A549 (cell line): ENCODE data around the gene ERI2. TPM values are rescaled to one million over a fixed set of nuclear protein-coding genes. Genes with fewer than 3 reads are reported as not detected.

Experiments
- ATAC-seq, 2 experiments: fragments of 200-7000 bp in 1 of 2; fragments of >200 bp in 1 of 2; cut with Nextera tagmentation in 1 of 2; cut with Tn5 transposase in 1 of 2; 3 replicates each; pipeline versions ENCODE4 v1.8.0 to v1.9.1; 2018 to 2020; ENCODE audit warnings: mild to moderate bottlenecking in 1 of 2, moderate library complexity in 1 of 2
- CTCF ChIA-PET: fragments of 300-600 bp; sonication (Branson Sonifier 250); formaldehyde crosslinking; extraction: SDS; loops from one replicate; lab custom pipeline; 2021; ENCODE audit warnings: antibody characterized with exemption, inconsistent platforms; lab: Yijun Ruan, JAX
- POLR2A ChIA-PET: fragments of 350-600 bp; formaldehyde crosslinking; extraction: SDS; loops from one replicate; lab custom pipeline; 2021; ENCODE audit warnings: antibody characterized with exemption, inconsistent platforms; lab: Yijun Ruan, JAX
- DNase-seq, 2 experiments: peaks; one replicate each; pipeline versions ENCODE4 v3.0.0 to v3.0.0-alpha.2; 2011 to 2016; ENCODE audit warnings: low read depth in 1 of 2, low spot score in 1 of 2
- FAIRE-seq: peaks from 2 replicates; lab custom pipeline; 2011; peaks lifted over from hg19 to GRCh38; lab: Jason Lieb, UNC
- H3K27ac ChIP-seq, 2 experiments: fragments of >200 bp; sonication (Bioruptor Twin); formaldehyde crosslinking; 3 replicates each; pipeline ENCODE4 v1.5.1; 2016 to 2017
- H3K4me1 ChIP-seq: fragments of >200 bp; sonication (Bioruptor Twin); formaldehyde crosslinking; 3 replicates; pipeline ENCODE4 v1.6.1; 2016
- H3K4me2 ChIP-seq: fragments of >200 bp; sonication (Bioruptor Twin); formaldehyde crosslinking; 3 replicates; pipeline ENCODE4 v1.6.1; 2016
- H3K4me3 ChIP-seq: fragments of >200 bp; sonication (Bioruptor Twin); formaldehyde crosslinking; 3 replicates; pipeline ENCODE4 v1.5.1; 2016
- H3K9me3 ChIP-seq: fragments of >200 bp; sonication (Bioruptor Twin); formaldehyde crosslinking; 3 replicates; pipeline ENCODE4 v1.6.1; 2016
- CHD2 ChIP-seq: fragments of 150-350 bp; IDR thresholded peaks from 2 replicates; pipeline ENCODE4 v1.6.1; 2014; ENCODE audit warnings: low read length; ENCODE audit not compliant: partially characterized antibody
- CHD4 ChIP-seq: fragments of 200-600 bp; sonication (generic); IDR thresholded peaks from 2 replicates; pipeline ENCODE4 v1.6.1; 2016; ENCODE audit warnings: antibody characterized with exemption, mild to moderate bottlenecking, borderline replicate concordance
- EHF ChIP-seq: fragments of 250-450 bp; sonication (Bioruptor Pico); IDR thresholded peaks from 2 replicates; pipeline ENCODE4 v1.5.0; 2020; ENCODE audit warnings: mild to moderate bottlenecking
- EHMT2 ChIP-seq: fragments of 200-600 bp; sonication (generic); IDR thresholded peaks from 2 replicates; pipeline ENCODE4 v1.6.1; 2016; ENCODE audit warnings: antibody characterized with exemption, low read depth, mild to moderate bottlenecking, moderate library complexity
- FOSL2 ChIP-seq, 2 experiments: fragments of 450-650 bp in 1 of 2; fragments of >200 bp in 1 of 2; sonication (Bioruptor Twin) in 1 of 2; formaldehyde crosslinking; IDR thresholded peaks; 2 replicates each; pipeline versions ENCODE4 v1.5.0 to v1.6.1; 2016 to 2020; ENCODE audit warnings: mild to moderate bottlenecking in 1 of 2, moderate library complexity in 1 of 2
- HDAC2 ChIP-seq: fragments of 200-600 bp; sonication (generic); IDR thresholded peaks from 2 replicates; pipeline ENCODE4 v1.6.1; 2016
- JUN ChIP-seq, 2 experiments: fragments of >200 bp; sonication (Bioruptor Twin); formaldehyde crosslinking; IDR thresholded peaks; 2 replicates in 1 of 2; 3 replicates in 1 of 2; pipeline ENCODE4 v1.6.1; 2016 to 2017
- KDM1A ChIP-seq: fragments of 200-600 bp; sonication (generic); IDR thresholded peaks from 2 replicates; pipeline ENCODE4 v1.6.1; 2016; ENCODE audit warnings: low read depth, mild to moderate bottlenecking
- KDM5A ChIP-seq: fragments of 200-600 bp; sonication (generic); IDR thresholded peaks from 2 replicates; pipeline ENCODE4 v1.6.1; 2016; ENCODE audit warnings: antibody characterized with exemption, mild to moderate bottlenecking
- MAZ ChIP-seq: fragments of 150-350 bp; IDR thresholded peaks from 2 replicates; pipeline ENCODE4 v1.6.1; 2014; ENCODE audit warnings: antibody characterized with exemption, low read depth, low read length, borderline replicate concordance
- POLR2A ChIP-seq: IDR thresholded peaks from 2 replicates; pipeline ENCODE4 v1.6.1; 2012; ENCODE audit warnings: mild to moderate bottlenecking, low read length
- RFX5 ChIP-seq: fragments of 450-650 bp; IDR thresholded peaks from 2 replicates; pipeline ENCODE4 v1.7.1; 2014; ENCODE audit warnings: antibody characterized with exemption, mild to moderate bottlenecking, moderate library complexity
- RNF2 ChIP-seq: fragments of 200-600 bp; sonication (generic); IDR thresholded peaks from 2 replicates; pipeline ENCODE4 v1.6.1; 2016; ENCODE audit warnings: low read depth, mild to moderate bottlenecking, antibody characterized with exemption, moderate library complexity, borderline replicate concordance
- TP53 ChIP-seq: fragments of 250-450 bp; sonication (Bioruptor Pico); IDR thresholded peaks from 2 replicates; pipeline ENCODE4 v1.5.0; 2021; ENCODE audit warnings: mild to moderate bottlenecking, moderate library complexity
- ZSCAN20 ChIP-seq: fragments of 250-450 bp; sonication (Bioruptor Pico); IDR thresholded peaks from 2 replicates; pipeline ENCODE4 v1.8.0; 2022; ENCODE audit warnings: mild to moderate bottlenecking, moderate library complexity
- WGBS: methylation state at CpG from one replicate; pipeline ENCODE4 v1.1.6; 2017; ENCODE audit errors: missing lambda C conversion rate; 5-methylcytosine and 5-hydroxymethylcytosine counted together
- polyA plus RNA-seq, 4 experiments: library from polyadenylated mRNA; depleted of rRNA in 3 of 4; stranded (reverse); fragments of >200 nt; fragmentation: RNase III in 1 of 4; extraction: RNeasy Plus Mini Kit Qiagen cat#74134 plus additional on column Dnase treatment in 1 of 4; gene quantifications; 2 replicates in 3 of 4; 3 replicates in 1 of 4; pipeline ENCODE4 v1.2.3, GENCODE V29; 2011 to 2017
- TF ChIP-seq, protein P1 (sequence below): fragments of 450-650 bp; IDR thresholded peaks from 2 replicates; pipeline ENCODE4 v1.6.1; 2014; ENCODE audit warnings: antibody characterized with exemption
- TF ChIP-seq, protein P2 (sequence below): fragments of 250-450 bp; sonication (Bioruptor Pico); IDR thresholded peaks from 2 replicates; pipeline ENCODE4 v1.5.0; 2020; ENCODE audit warnings: low read depth, mild to moderate bottlenecking, moderate library complexity
- TF ChIP-seq, protein P3 (sequence below): fragments of 250-450 bp; sonication (Bioruptor Pico); IDR thresholded peaks from 2 replicates; pipeline ENCODE4 v1.5.0; 2021; ENCODE audit warnings: mild to moderate bottlenecking, moderate library complexity, borderline replicate concordance
- TF ChIP-seq, protein P4 (sequence below): fragments of >200 bp; sonication (Bioruptor Twin); formaldehyde crosslinking; IDR thresholded peaks from 3 replicates; pipeline ENCODE4 v1.5.1; 2016
- TF ChIP-seq, protein P5 (sequence below): IDR thresholded peaks from 2 replicates; pipeline ENCODE4 v1.6.1; 2012; ENCODE audit warnings: low read depth, borderline replicate concordance

ERI2 gene
- polyA plus RNA-seq, 2 of the 4 experiments (the other 2 are of a cell fraction): 15.9 to 25.1 TPM

DNA sequence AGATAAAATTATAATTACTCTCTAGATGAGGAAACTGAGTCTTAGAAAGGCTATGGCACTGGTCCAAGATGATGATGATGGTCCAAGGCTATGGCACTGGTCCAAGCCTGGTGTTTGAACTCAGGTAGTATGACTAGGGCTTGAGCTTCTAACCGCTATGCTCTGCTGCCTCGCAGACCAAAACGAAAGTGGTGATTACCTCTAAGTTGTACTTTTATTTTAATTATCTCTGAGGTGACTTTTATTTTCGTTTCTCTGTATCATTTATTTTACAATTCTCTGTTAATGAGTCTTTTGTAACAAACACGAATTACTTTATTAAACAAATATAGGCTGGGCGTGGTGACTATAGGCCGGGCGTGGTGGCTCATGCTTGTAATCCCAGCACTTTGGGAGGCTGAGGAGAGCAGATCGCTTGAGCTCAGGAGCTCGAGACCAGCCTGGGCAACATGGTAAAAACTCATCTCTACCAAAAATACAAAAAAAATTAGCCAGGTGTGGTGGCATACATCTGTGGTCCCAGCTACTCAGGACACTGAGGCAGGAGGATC lies 5.7 kb upstream of the ERI2 start:
- no peak for ATAC-seq
- Histone ChIP-seq H3K27ac (no peak overlapping the region), H3K4me1 (peaks cover 7% of the 10 kb centered on the region; the same call in 1 of the 3 replicates), H3K4me3 (no peak overlapping the region), H3K4me2 (no peak overlapping the region), H3K9me3 (no peaks in the 10 kb centered on the region)
- CTCF ChIA-PET: interaction anchor here (1.4 kb wide), 1 partner anchor 271 kb away, joined by 3 read pairs; no protein-coding TSS in a partner anchor
- no peak for DNase-seq
- no peak for FAIRE-seq
- WGBS: 76% methylated on average over 10 of the region's 10 CpGs
- POLR2A ChIA-PET: no interaction called here
- TF ChIP-seq, protein P1, sequence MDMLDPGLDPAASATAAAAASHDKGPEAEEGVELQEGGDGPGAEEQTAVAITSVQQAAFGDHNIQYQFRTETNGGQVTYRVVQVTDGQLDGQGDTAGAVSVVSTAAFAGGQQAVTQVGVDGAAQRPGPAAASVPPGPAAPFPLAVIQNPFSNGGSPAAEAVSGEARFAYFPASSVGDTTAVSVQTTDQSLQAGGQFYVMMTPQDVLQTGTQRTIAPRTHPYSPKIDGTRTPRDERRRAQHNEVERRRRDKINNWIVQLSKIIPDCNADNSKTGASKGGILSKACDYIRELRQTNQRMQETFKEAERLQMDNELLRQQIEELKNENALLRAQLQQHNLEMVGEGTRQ: no peak
- TF ChIP-seq MAZ (no peak), KDM1A (no peak)
- TF ChIP-seq, protein P2, sequence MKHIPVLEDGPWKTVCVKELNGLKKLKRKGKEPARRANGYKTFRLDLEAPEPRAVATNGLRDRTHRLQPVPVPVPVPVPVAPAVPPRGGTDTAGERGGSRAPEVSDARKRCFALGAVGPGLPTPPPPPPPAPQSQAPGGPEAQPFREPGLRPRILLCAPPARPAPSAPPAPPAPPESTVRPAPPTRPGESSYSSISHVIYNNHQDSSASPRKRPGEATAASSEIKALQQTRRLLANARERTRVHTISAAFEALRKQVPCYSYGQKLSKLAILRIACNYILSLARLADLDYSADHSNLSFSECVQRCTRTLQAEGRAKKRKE: no peak
- TF ChIP-seq, protein P3, sequence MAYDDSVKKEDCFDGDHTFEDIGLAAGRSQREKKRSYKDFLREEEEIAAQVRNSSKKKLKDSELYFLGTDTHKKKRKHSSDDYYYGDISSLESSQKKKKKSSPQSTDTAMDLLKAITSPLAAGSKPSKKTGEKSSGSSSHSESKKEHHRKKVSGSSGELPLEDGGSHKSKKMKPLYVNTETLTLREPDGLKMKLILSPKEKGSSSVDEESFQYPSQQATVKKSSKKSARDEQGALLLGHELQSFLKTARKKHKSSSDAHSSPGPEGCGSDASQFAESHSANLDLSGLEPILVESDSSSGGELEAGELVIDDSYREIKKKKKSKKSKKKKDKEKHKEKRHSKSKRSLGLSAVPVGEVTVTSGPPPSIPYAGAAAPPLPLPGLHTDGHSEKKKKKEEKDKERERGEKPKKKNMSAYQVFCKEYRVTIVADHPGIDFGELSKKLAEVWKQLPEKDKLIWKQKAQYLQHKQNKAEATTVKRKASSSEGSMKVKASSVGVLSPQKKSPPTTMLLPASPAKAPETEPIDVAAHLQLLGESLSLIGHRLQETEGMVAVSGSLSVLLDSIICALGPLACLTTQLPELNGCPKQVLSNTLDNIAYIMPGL (CRISPR knock-in tag): no peak

DNA sequence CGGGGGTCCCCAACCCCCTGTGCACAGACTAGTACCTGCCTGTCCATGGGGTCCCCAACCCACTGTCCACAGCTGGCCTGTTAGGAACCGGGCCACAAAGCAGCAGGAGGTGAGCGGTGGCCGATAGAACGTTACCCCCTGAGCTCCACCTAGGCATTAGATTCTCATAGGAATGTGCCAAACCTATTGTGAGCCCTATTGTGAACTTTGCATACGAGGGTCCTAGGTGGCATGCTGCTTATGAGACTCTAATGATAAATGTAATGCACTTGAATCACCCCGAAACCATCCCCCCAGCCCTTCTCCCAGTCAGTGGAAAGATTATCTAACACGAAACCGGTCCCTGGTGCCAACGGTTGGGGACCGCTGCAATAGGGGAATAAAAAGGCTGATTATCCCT lies 1.6 kb upstream of the ERI2 start:
- H3K4me2 ChIP-seq: peak overlapping the region; percentile 84
- H3K4me3 ChIP-seq: no peak overlapping the region; the same call in 2 of the 3 replicates
- CTCF ChIA-PET: interaction anchor here (0.6 to 2.3 kb wide), 4 partner anchors 16 to 1669 kb away, joined by 3 to 12 read pairs (median 5); no protein-coding TSS in a partner anchor
- peaks cover 7% of the 10 kb centered on the region; the same call in 1 of the 3 replicates for H3K4me1 ChIP-seq
- 83% methylated on average over 11 of the region's 11 CpGs for WGBS
- FAIRE-seq: no peak
- no peaks in the 10 kb centered on the region for H3K9me3 ChIP-seq
- no peak for ATAC-seq
- TF ChIP-seq POLR2A: no peak
- TF ChIP-seq KDM5A: no peak
- no peak for TF ChIP-seq HDAC2
- TF ChIP-seq JUN (IDR thresholded peaks at IDR 0.05): no peak
- no peak for TF ChIP-seq CHD2
- no peak for TF ChIP-seq TP53 (CRISPR knock-in tag)
- TF ChIP-seq ZSCAN20 (CRISPR knock-in tag): no peak
- TF ChIP-seq EHMT2: no peak
- TF ChIP-seq, protein P4, sequence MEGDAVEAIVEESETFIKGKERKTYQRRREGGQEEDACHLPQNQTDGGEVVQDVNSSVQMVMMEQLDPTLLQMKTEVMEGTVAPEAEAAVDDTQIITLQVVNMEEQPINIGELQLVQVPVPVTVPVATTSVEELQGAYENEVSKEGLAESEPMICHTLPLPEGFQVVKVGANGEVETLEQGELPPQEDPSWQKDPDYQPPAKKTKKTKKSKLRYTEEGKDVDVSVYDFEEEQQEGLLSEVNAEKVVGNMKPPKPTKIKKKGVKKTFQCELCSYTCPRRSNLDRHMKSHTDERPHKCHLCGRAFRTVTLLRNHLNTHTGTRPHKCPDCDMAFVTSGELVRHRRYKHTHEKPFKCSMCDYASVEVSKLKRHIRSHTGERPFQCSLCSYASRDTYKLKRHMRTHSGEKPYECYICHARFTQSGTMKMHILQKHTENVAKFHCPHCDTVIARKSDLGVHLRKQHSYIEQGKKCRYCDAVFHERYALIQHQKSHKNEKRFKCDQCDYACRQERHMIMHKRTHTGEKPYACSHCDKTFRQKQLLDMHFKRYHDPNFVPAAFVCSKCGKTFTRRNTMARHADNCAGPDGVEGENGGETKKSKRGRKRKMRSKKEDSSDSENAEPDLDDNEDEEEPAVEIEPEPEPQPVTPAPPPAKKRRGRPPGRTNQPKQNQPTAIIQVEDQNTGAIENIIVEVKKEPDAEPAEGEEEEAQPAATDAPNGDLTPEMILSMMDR: no peak
- TF ChIP-seq EHF (CRISPR knock-in tag): no peak
- TF ChIP-seq, protein P5, sequence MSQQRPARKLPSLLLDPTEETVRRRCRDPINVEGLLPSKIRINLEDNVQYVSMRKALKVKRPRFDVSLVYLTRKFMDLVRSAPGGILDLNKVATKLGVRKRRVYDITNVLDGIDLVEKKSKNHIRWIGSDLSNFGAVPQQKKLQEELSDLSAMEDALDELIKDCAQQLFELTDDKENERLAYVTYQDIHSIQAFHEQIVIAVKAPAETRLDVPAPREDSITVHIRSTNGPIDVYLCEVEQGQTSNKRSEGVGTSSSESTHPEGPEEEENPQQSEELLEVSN: no peak
- TF ChIP-seq RNF2: no peak
- TF ChIP-seq CHD4: no peak
- TF ChIP-seq RFX5: no peak
- TF ChIP-seq FOSL2 (IDR thresholded peaks at IDR 0.05): no peak
- TF ChIP-seq FOSL2 (CRISPR knock-in tag; IDR thresholded peaks at IDR 0.05): no peak
- no peak for DNase-seq
- peak overlapping the region in 1 of 2 experiments; percentile 94; a peak in 1 of 6 replicates for H3K27ac ChIP-seq
- POLR2A ChIA-PET: no interaction called here
